ENCODE data around the gene ADAMTS17.
"Not testable (repeated sequence)": the region's sequence is repeated elsewhere in the genome, so short reads cannot be mapped to it uniquely, and the experiment has no call there.

ADAMTS17 gene

GRCh38 chr15:99928429-99928981, 413.3 kb downstream of the ADAMTS17 start:
- Histone ChIP-seq H3K4me3 (ENCODE audit: low read depth, low read length) (peak overlapping the region; percentile 45), H2BK120ac (ENCODE audit: insufficient read depth, low read length, poor library complexity) (no peak overlapping the region), H3K9ac (ENCODE audit: low read length) (no peak overlapping the region), H3K36me3 (ENCODE audit: control insufficient read depth in 1 of 2, insufficient read depth in 2 of 2, low read length in 2 of 2) (no peaks in the 10 kb centered on the region), H2BK5ac (ENCODE audit: low read depth, low read length, poor library complexity) (no peak overlapping the region), H3K27me3 (ENCODE audit: insufficient read depth, low read length) (peaks cover 7% of the 10 kb centered on the region), H2AK5ac (ENCODE audit: low read length) (no peak overlapping the region), H2BK12ac (ENCODE audit: low read length) (no peak overlapping the region), H3K4ac (ENCODE audit: low read depth, low read length) (no peak overlapping the region), H4K12ac (ENCODE audit: low read depth, low read length) (no peak overlapping the region), H3K4me1 (ENCODE audit: control insufficient read depth in 1 of 2, insufficient read depth in 2 of 2, low read length in 2 of 2) (peaks cover 2 to 7% of the 10 kb centered on the region in 2 experiments), H3K79me1 (ENCODE audit: low read length) (no peaks in the 10 kb centered on the region), H4K91ac (ENCODE audit: low read depth, low read length) (no peak overlapping the region), H3K27ac (ENCODE audit: low read depth, low read length) (no peak overlapping the region), H3K14ac (ENCODE audit: low read length) (no peak overlapping the region), H3K23ac (ENCODE audit: low read length) (no peak overlapping the region), H4K8ac (ENCODE audit: low read depth, low read length) (no peak overlapping the region), H3K18ac (ENCODE audit: low read length) (no peak overlapping the region), H3K9me3 (ENCODE audit: insufficient read depth, low read depth, low read length) (no peaks in the 10 kb centered on the region), H3K4me2 (ENCODE audit: low read length) (peak overlapping the region; percentile 82), H2AFZ (ENCODE audit: insufficient read depth, low read length, poor library complexity) (peak overlapping the region; percentile 56), H3K79me2 (ENCODE audit: control insufficient read depth, insufficient read depth, low read length, poor library complexity) (no peaks in the 10 kb centered on the region)
- peak; percentile 54 to 77 for DNase-seq
- WGBS (ENCODE audit: extremely low coverage, insufficient coverage, insufficient read length) = no CpG with 5 or more reads among the region's 38 CpGs

- H3K4me2 ChIP-seq (ENCODE audit: low read length); H3K79me1 ChIP-seq (ENCODE audit: low read length); H3K9me3 ChIP-seq (ENCODE audit: insufficient read depth, low read depth, low read length); H3K27me3 ChIP-seq (ENCODE audit: insufficient read depth, low read length); H3K4me3 ChIP-seq (ENCODE audit: low read depth, low read length); H3K4me1 ChIP-seq (ENCODE audit: control insufficient read depth in 1 of 2, insufficient read depth in 2 of 2, low read length in 2 of 2); H3K4ac ChIP-seq (ENCODE audit: low read depth, low read length); H3K27ac ChIP-seq (ENCODE audit: low read depth, low read length); H4K12ac ChIP-seq (ENCODE audit: low read depth, low read length); H2BK5ac ChIP-seq (ENCODE audit: low read depth, low read length, poor library complexity); DNase-seq; H3K36me3 ChIP-seq (ENCODE audit: control insufficient read depth in 1 of 2, insufficient read depth in 2 of 2, low read length in 2 of 2); H3K79me2 ChIP-seq (ENCODE audit: control insufficient read depth, insufficient read depth, low read length, poor library complexity); H3K18ac ChIP-seq (ENCODE audit: low read length); H3K9ac ChIP-seq (ENCODE audit: low read length); H2AFZ ChIP-seq (ENCODE audit: insufficient read depth, low read length, poor library complexity); H4K8ac ChIP-seq (ENCODE audit: low read depth, low read length); H3K14ac ChIP-seq (ENCODE audit: low read length); H2BK120ac ChIP-seq (ENCODE audit: insufficient read depth, low read length, poor library complexity); H4K91ac ChIP-seq (ENCODE audit: low read depth, low read length); H2AK5ac ChIP-seq (ENCODE audit: low read length); H2BK12ac ChIP-seq (ENCODE audit: low read length); H3K23ac ChIP-seq (ENCODE audit: low read length): not testable (repeated sequence)
- WGBS (ENCODE audit: extremely low coverage, insufficient coverage, insufficient read length) = no CpG with 5 or more reads among the region's 48 CpGs
Measured at GRCh38 chr15:99926532-99926931, 415.2 kb downstream of the ADAMTS17 start.

- H4K12ac ChIP-seq (ENCODE audit: low read depth, low read length) = no peak overlapping the region
- no peaks in the 10 kb centered on the region for H3K79me1 ChIP-seq (ENCODE audit: low read length)
- WGBS (ENCODE audit: extremely low coverage, insufficient coverage, insufficient read length) = no CpG with 5 or more reads among the region's 33 CpGs
Measured at GRCh38 chr15:99925661-99926461, 415.9 kb downstream of the ADAMTS17 start.

GRCh38 chr15:99923711-99924110, 418.1 kb downstream of the ADAMTS17 start:
- H2AK5ac ChIP-seq (ENCODE audit: low read length) = no peak overlapping the region
- H3K9ac ChIP-seq (ENCODE audit: low read length) = no peak overlapping the region
- H3K27me3 ChIP-seq (ENCODE audit: insufficient read depth, low read length) = peaks cover 3% of the 10 kb centered on the region
- no peak overlapping the region for H4K91ac ChIP-seq (ENCODE audit: low read depth, low read length)
- H3K79me2 ChIP-seq (ENCODE audit: control insufficient read depth, insufficient read depth, low read length, poor library complexity) = no peaks in the 10 kb centered on the region
- no peak for DNase-seq
- no peak overlapping the region for H3K4ac ChIP-seq (ENCODE audit: low read depth, low read length)
- no peak overlapping the region for H2AFZ ChIP-seq (ENCODE audit: insufficient read depth, low read length, poor library complexity)
- no peak overlapping the region for H3K4me2 ChIP-seq (ENCODE audit: low read length)
- no peak overlapping the region for H3K4me3 ChIP-seq (ENCODE audit: low read depth, low read length)
- H4K12ac ChIP-seq (ENCODE audit: low read depth, low read length) = no peak overlapping the region
- H3K14ac ChIP-seq (ENCODE audit: low read length) = no peak overlapping the region
- H2BK12ac ChIP-seq (ENCODE audit: low read length) = no peak overlapping the region
- H3K4me1 ChIP-seq (ENCODE audit: control insufficient read depth in 1 of 2, insufficient read depth in 2 of 2, low read length in 2 of 2) = peaks cover 2 to 6% of the 10 kb centered on the region in 2 experiments
- no peak overlapping the region for H2BK120ac ChIP-seq (ENCODE audit: insufficient read depth, low read length, poor library complexity)
- WGBS (ENCODE audit: extremely low coverage, insufficient coverage, insufficient read length) = no CpG with 5 or more reads among the region's 3 CpGs
- peaks cover 2% of the 10 kb centered on the region for H3K9me3 ChIP-seq (ENCODE audit: insufficient read depth, low read depth, low read length)
- no peaks in the 10 kb centered on the region for H3K36me3 ChIP-seq (ENCODE audit: control insufficient read depth in 1 of 2, insufficient read depth in 2 of 2, low read length in 2 of 2)
- no peak overlapping the region for H3K18ac ChIP-seq (ENCODE audit: low read length)
- H4K8ac ChIP-seq (ENCODE audit: low read depth, low read length) = no peak overlapping the region
- H2BK5ac ChIP-seq (ENCODE audit: low read depth, low read length, poor library complexity) = no peak overlapping the region
- no peak overlapping the region for H3K23ac ChIP-seq (ENCODE audit: low read length)
- H3K27ac ChIP-seq (ENCODE audit: low read depth, low read length) = no peak overlapping the region
- H3K79me1 ChIP-seq (ENCODE audit: low read length) = no peaks in the 10 kb centered on the region

More at GRCh38 chr15:99925661-99926461, 415.9 kb downstream of the ADAMTS17 start:
- H3K23ac ChIP-seq (ENCODE audit: low read length) = no peak overlapping the region
- H3K4me2 ChIP-seq (ENCODE audit: low read length) = peak overlapping the region; percentile 59
- no peak overlapping the region for H2BK12ac ChIP-seq (ENCODE audit: low read length)
- no peak overlapping the region for H3K27ac ChIP-seq (ENCODE audit: low read depth, low read length)
- H3K27me3 ChIP-seq (ENCODE audit: insufficient read depth, low read length) = peaks cover 7% of the 10 kb centered on the region
- H3K4me1 ChIP-seq (ENCODE audit: control insufficient read depth in 1 of 2, insufficient read depth in 2 of 2, low read length in 2 of 2) = peaks cover 2 to 7% of the 10 kb centered on the region in 2 experiments
- DNase-seq = peak; percentile 48 to 73
- no peak overlapping the region for H2AK5ac ChIP-seq (ENCODE audit: low read length)
- no peak overlapping the region for H4K91ac ChIP-seq (ENCODE audit: low read depth, low read length)
- no peak overlapping the region for H3K14ac ChIP-seq (ENCODE audit: low read length)
- no peak overlapping the region for H3K9ac ChIP-seq (ENCODE audit: low read length)
- no peaks in the 10 kb centered on the region for H3K36me3 ChIP-seq (ENCODE audit: control insufficient read depth in 1 of 2, insufficient read depth in 2 of 2, low read length in 2 of 2)
- no peak overlapping the region for H2AFZ ChIP-seq (ENCODE audit: insufficient read depth, low read length, poor library complexity)
- H3K79me2 ChIP-seq (ENCODE audit: control insufficient read depth, insufficient read depth, low read length, poor library complexity) = no peaks in the 10 kb centered on the region
- H3K18ac ChIP-seq (ENCODE audit: low read length) = no peak overlapping the region
- H3K4me3 ChIP-seq (ENCODE audit: low read depth, low read length) = peak overlapping the region; percentile 32
- H3K4ac ChIP-seq (ENCODE audit: low read depth, low read length) = no peak overlapping the region
- no peak overlapping the region for H2BK120ac ChIP-seq (ENCODE audit: insufficient read depth, low read length, poor library complexity)
- no peak overlapping the region for H4K8ac ChIP-seq (ENCODE audit: low read depth, low read length)
- H2BK5ac ChIP-seq (ENCODE audit: low read depth, low read length, poor library complexity) = no peak overlapping the region
- H3K9me3 ChIP-seq (ENCODE audit: insufficient read depth, low read depth, low read length) = no peaks in the 10 kb centered on the region
